GM19468 (cell line): ENCODE measurements around the gene ERG.

Experiments used
- ATAC-seq: cut with Tn5 transposase; IDR thresholded peaks from one replicate; pipeline ENCODE4 v1.9.1; 2021; ENCODE audit warnings: mild to moderate bottlenecking, moderate library complexity, moderate number of reproducible peaks; ENCODE audit not compliant: unreplicated experiment; ENCODE audit errors: extremely low read depth

ERG gene

DNA sequence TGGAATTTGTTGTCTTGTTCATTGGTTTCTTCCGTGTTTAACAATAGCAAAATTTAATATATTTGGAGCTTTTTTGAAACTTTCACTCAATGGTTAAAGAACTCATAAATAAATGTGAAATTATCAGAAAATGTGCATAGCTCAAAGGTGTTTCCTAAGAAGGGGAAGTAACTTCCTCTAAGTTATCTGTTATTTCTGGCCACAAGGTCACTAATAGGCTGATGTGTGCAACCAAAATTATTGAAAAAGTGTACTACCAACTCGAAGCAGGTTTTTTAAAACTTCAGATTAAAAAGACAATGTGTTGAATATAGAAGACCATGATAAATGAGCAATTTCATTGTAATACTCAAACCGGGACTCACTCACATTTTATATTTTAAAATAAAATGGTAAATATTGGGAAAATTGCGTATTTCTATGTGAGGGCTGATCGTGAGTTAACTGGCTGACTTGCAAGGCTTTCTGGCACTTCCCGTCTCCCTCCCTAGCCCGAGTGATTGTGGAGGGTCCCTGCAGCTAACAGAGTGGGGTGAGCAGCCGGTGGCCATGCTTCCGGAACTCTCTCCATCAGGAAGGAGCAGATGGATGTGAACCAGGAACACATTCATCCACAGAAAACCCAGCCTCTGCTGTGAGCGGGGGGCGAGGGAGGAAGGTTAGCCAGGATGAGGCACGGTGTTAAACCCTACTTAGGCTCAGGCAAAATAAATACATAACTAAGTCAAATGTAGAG, 96.9 kb downstream of the ERG start:
- ATAC-seq = no peak

DNA sequence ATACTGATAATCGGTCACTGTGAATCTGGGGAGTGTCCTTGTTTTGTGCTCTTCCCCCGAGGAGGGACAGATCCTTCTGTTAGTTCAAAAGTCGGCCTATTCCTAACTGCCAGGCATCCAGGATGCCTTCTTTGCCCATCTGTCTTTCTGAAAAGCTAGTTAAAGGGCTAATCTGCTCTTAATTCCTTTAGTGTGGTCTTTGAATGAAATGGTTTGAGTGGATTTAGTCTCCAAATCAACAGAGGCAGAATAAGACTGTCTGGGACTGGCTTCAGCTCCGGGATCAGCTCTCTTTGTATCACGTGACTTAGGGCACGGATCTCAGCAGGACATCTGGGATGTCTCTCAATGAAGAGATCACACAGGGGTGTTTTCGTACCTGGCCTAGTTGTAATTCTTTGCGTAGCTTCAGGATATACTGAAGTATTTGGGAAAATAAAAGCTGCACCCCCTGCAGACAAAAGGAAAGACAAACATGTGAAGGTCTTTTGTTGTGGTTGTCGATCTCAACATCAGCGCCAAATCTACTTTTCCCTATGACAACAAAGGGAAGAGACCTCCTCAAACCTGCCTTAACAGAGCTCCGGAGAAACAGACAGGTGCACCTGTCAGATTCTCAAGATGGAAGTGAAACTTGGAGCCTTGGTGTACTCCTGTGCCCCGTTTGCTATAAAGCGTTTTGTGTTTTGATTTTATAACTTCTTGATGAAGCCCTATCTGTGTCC, 97.9 kb downstream of the ERG start:
- ATAC-seq = no peak

DNA sequence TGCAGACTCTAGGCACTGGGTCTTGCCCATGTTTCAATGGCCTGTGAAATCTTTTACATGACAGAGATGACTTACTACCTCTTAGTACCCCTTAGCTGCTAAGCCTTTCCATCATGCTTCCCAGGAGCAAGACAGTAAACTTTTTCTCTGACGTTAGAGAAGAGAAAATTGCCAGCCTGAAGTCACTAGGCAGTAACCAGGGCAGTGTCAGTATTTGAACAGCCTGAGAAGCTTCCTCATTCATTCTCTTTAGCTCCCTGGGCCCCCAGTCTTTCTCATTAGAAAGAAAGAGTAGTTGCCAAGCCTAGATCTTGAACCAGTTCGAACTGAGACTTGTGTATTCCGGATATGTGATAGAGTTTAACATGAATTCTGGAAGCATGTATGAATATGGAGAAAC, 99.2 kb downstream of the ERG start:
- ATAC-seq = no peak

DNA sequence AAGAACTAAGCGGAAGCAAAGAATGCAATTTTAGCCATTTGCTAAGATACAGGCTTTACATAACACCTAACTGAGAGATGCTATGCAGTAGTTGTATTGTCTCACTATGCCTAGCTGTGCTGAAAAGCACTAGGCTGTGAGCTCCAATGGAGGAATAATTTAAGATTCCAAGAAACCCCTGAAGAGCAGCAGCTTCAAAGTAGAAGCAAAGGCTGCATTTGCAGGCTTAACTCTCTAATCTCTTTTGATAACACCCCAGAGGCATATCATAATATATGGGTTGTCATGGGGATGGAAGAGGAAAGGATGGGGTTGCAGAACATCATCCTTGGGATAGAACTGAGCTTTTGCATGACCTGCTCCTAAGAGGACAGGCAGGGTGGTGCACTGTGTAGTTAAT, 102.0 kb downstream of the ERG start:
- no peak for ATAC-seq

DNA sequence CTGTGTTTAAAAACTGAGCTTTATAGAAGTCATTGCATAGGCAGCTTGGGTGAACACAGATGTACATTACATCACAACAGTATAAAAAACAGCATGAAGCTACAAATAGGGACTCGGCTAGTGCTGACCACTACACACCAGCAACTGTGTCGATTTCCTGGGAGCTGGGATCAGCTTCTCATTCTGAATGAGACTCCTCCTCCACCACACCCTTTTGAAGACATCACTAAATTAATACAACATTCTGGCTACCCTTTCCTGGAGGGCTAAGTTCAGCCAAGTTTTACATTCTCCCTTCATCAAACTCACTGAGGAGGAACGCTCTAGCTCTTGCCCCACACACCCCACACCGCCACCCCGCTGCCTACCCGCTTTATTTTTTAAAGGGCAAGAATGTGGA, 102.7 kb downstream of the ERG start:
- ATAC-seq = no peak

DNA sequence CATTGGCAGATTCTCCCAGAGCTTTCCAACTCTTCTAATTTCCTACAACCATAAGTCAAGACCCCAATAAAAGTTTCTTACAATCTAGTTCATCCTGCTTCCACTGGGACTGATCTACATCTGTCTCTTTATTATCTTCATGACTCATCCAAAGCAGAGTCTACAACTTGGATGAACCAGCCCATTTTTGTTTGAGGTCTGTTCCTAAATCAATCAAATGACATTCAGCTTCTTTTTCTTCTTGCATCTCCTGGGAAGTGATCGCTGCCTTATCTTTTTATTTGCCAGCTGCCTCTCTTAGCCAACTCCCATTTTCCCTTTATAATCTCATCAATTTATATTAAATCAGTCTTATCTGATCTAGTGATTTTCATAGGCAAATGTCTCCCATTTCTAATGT, 105.6 kb downstream of the ERG start:
- no peak for ATAC-seq

DNA sequence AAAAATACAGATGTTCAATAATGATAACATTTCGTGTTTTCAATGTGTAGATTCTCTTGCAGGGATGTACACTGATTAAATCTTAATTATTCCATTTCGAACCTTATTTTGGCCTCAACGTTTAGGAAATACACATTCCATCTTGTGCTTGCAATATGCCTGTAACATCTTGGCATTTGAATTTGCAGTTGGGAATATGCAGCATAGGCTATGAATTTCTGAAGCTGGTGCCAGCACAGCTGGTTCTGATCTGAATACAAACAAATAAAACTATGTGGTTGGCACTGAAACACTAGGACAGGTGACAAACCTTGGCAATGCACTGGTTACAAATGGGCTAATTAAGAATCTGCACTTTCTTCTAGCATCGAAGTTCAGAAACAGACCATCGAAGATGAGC, 108.4 kb downstream of the ERG start:
- ATAC-seq = no peak

DNA sequence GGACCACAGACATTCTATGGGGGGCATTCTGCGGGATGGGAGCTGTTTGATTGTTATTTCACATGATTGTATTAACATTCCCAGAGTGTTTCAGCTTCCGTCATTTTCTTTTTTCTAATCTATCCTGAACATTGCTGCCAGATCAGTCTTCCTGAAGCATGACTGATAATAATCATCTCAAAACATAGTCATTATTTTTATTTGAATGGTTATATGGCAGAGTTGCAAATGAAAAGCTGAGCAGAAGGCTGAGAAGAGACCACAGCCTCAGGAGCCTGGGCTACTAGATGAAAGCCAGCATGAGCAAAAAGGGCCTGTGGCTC, 109.0 kb downstream of the ERG start:
- no peak for ATAC-seq

DNA sequence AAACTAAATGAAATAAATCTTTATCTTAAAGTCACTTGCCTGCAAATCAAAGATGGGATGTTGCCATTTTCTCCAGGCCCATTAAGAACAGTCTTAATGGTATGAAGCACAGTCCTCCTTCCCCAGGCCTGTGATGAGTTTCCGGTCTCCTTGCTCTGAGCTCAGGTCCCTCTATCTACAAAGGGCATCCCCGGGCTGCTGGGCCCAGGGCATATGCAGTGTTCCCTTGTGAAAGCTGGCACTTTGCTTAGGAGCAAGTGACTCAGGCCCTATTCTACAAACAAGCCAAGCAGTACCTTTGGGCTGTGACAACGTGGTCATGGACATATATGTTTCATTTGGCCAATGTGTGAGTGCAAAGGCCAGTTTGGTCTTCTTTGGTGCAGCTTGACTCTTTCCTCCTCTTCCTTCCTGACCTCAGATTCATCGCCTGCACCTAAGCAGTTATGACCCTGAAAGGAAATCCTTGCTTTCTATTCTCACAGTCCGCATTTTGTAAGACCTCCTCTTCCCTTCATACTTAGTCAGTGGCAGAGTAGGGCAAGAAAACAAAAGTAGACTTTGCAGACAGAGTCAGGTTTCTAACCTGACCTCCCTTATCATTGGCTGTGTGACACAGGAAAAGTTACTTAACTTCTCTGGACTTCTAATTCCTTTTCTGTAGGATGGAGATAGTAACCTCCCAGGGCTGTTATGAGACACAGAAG, 109.5 kb downstream of the ERG start:
- ATAC-seq = no peak

DNA sequence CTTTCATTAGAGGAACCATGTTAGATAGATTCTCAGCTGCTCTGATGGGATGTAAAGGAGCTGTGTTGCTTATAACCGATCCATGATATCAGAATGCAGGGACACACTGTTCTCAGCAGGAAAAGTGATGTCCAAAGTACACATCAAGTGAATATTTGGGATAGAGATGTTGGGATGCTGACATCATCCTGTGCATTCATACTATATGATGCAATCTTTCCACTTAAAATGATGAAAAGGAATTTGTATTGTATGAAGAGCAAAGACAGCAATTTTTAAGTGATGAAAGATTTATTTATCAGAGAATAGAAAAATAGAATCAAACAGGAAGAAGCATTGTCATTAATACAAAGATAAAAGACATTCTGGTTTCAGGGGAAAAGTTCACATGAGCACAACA, 110.1 kb downstream of the ERG start:
- ATAC-seq = no peak

DNA sequence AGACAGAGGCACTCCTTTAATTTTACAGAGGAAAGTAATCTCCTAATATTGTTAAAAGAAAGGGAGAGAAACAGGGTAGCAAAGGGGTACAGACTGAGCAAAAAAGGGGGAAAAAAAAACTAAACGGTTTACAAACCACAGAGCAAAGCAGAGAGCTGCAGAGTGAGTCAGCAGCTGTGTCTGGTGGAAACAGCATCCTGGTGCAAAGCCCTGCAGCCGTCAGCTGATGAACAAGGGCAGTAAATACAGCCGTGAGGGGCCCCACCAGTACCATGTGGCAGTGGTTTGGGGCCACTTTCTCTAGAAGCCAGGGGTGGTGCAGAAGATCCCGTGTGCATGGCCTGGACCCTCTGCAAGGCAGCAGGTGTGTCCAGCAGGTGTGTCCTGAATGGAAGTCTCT, 111.3 kb downstream of the ERG start:
- no peak for ATAC-seq

DNA sequence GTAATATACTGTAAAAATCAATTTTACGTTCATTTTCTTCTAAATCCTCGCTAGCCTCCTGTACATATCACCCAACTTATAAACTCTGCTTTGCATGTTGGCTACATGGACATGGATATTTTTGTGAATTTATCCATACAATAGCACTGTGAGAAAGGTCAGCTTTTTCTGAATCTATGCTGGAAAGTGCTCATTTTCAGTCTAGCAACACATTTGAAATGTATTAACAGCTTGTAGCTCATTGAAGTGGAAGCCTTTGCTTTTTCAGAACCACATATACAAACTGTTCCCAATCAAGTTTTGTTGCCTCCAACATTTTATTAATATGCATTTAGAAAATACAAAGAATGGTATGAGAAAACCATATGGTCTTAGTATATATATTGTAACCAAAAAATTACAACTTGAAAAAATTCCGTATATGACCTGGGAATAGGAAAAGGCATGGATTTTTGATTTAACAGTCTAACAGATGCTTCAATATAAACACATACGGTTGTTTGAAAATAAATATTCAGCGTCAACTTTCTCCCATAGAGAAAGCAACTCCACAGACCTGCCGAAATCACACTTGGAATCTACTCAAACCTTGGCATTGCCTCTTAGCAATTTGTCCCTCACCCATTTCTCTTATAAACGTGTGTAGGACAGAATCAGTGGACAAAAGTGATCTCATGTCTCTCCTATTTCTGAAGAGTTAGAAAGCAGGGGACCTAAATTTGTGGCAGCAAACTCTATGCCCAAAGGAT, 112.7 kb downstream of the ERG start:
- no peak for ATAC-seq

DNA sequence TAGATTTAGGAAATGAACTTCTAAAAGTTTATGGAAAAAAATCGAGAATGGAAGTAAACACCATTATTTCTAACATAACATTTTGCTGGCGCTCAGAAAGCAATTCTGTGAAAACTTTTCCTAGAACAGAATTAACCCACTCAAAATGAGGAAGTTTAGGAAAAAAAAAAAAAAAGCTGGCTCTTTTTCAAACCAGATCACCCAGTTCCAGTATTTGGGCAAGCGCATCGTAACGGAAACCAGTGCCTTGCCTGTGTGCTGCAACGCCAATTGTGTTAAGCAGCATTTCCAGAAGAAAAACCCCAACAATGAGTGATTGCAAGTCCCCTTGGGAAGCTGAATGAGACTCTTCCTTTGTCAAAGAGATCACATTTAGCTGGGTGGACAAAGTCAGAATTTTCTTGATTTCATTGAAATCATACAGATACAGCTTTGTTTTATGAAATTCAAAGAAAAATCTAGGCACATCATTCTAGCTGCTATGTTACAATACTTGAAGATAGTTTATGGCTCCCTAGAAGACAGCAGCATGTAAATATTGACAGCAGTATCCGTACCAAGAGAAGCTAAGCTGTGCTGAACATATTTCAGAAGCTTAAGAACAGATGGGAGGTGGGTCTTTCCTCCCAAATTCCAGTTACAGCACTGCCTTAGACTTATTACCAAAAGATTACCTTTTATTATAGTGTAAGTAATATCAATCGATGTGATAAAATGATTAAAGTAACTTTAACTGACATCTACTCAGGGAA, 113.4 kb downstream of the ERG start:
- ATAC-seq = no peak

DNA sequence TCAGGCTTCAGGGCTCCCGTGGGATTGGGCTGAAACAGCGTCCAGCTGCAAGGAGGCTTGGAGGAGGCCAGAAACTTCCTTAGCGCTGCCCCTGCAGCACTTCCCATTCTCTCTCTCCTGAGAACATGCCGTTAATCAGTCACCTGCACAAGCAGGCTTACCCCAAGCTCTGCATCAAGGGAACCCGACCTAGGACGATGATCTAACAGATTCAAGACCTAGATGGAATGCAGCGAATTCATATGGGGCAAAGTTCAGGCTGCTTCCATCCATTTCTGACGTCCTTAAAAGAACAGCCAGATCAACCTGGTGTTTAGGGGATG, 114.1 kb downstream of the ERG start:
- no peak for ATAC-seq

DNA sequence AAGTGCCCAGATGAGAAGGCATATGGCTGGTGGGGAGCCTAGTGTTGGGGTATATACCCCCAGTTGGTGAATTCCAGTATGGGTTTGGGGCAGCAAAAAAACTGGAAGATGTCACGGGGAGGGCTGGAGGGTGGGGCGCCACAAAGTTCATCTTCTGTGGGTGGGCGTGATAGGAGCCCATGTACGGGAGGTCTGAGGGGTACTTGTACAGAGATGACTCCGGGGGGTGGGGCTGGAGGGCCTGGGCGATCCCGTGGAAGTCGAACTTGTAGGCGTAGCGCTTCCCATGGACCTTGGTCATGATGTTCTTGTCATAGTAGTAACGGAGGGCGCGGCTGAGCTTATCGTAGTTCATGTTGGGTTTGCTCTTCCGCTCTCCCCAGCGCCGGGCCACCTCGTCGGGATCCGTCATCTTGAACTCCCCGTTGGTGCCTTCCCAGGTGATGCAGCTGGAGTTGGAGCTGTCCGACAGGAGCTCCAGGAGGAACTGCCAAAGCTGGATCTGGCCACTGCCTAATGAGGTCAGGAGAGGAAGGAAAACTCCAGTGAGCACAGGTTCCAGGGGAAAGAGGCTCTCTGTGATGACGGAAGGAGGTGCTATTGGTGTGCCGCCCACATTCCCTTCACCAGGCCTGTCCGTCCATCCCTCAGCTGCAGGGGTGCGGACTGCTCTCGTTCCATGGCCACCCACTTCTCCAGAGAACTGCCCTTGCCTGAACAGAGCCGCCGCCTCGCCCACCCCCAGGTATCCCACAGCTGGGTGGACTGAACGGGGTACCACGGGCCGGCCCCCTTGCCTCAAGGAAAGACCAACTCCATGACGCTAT, 114.7 kb downstream of the ERG start:
- ATAC-seq = no peak

DNA sequence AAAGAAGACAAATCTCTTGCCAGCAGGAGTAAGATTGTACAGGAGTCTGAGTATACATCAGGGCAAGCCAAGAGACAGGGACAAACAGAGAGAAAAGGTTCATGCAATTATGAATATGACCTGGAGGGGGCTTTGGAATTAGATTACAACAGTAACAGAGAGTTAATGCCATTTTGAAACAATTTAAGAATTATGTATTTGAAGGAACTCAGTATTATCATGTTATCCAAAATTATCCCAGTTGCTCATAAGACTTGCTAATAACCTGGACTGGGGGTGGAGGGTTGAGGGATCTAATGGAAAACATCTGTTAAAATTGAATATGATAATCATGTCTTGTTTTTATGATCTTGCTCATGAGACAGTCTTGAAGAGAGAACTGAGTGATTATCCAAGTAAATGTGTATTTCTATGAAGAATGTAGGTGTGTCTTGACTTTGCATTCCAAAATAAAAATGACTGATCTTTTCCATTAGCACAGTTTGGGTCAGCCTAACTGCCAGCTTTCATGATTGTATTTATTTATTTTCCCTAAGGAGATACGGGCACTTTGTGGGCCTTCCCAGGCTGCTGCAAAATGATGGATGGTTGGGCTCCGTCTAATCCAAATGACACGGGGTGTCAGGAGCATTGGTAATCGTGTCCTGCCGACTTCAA, 117.7 kb downstream of the ERG start:
- no peak for ATAC-seq

DNA sequence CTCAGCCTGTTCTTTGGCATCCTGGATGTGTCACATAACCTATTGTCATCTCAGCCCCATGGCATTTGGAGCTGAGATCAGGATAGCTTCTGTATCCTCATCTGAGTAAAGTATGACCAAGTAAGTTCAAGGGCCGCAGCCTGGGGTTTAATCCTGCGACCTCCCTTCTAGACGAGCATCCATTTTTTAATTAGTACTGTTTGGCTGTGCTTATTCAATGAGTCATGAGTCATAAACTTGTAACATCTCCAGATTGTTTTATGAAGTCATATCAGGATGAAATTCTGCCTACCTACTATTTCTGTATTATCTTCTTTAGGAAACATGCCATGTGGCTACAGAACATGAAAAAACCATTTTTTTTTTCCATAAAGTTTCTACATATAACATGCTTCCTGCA, 119.1 kb downstream of the ERG start:
- ATAC-seq = no peak

DNA sequence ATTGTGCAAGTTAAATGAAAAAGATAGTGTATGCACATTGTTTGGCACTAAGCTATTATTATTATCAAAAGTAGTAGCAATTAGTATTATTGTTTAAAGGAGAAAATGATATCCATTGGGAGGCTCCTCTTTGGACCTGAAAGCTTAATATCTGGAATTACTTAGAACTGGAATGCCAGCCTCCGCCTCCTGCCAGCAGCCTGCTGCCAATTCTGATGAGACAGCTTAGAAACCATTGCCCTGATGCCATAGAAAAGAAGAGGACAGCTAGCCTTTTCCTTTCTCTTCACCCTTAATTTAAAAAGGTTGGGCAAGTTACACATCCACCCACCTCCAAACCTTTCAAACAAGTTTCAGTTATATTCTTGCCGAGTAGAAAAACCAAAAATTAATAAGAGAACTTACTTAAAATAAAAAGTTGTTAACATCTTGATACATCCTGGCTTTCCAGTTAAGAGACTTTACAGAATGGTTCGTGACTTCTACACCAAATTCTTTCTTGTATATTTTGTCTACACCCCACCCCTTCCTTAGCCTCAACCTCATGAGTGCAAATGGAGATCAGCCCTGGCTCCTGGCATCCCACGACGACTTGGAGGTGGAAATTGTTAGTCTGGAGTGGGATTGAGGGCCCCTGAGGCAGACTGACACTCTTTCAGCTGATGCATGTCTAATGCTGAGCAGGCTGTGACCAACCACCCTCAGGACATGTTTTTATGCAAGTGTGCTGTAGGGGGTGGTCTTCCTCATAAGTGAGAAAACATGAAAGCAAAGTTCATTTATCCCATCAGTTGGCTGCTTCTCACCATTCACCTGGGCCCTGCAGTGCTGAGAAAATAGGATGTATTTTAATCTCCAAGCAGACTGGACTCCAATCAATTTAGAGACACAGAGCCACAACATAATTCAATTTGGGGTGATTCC, 120.8 kb downstream of the ERG start:
- no peak for ATAC-seq
